WTC11 (cell line): Measurements from ENCODE around the gene ALG1L2. TPM values are rescaled to one million over a fixed set of nuclear protein-coding genes. Genes with fewer than 3 reads are reported as not detected.
"Not testable (repeated sequence)": the region's sequence is repeated elsewhere in the genome, so short reads cannot be mapped to it uniquely, and the experiment has no call there.

Source experiments
- ATAC-seq: fragments of 200-7000 bp; cut with Tn5 transposase; 2 replicates; pipeline ENCODE4 v1.10.0; 2021; ENCODE audit warnings: mild to moderate bottlenecking, moderate library complexity
- CTCF ChIA-PET: fragments of 300-600 bp; sonication (Branson Sonifier 250); formaldehyde crosslinking; loops from one replicate; lab custom pipeline; 2021; ENCODE audit warnings: antibody characterized with exemption; lab: Charles Lee
- POLR2A ChIA-PET: fragments of 350-600 bp; sonication (Branson Sonifier 250); formaldehyde crosslinking; loops from one replicate; lab custom pipeline; 2021; ENCODE audit warnings: antibody characterized with exemption; lab: Charles Lee
- DNase-seq: peaks from one replicate; pipeline ENCODE4 v3.0.0; 2021; ENCODE audit warnings: low spot score
- H3K27ac Mint-ChIP-seq: 2 replicates; pipeline ENCODE4 v1.8.0; 2021; ENCODE audit warnings: mixed read lengths
- H3K27me3 Mint-ChIP-seq: 2 replicates; pipeline ENCODE4 v1.8.0; 2021; ENCODE audit warnings: low read depth, mild to moderate bottlenecking, moderate library complexity, mixed read lengths
- H3K36me3 Mint-ChIP-seq: 2 replicates; pipeline ENCODE4 v1.8.0; 2021; ENCODE audit warnings: mixed read lengths
- H3K4me1 Mint-ChIP-seq: 2 replicates; pipeline ENCODE4 v1.8.0; 2022; ENCODE audit warnings: mixed read lengths
- H3K4me3 Mint-ChIP-seq: 2 replicates; pipeline ENCODE4 v1.8.0; 2021; ENCODE audit warnings: mild to moderate bottlenecking, moderate library complexity, mixed read lengths
- H3K9me3 Mint-ChIP-seq: 2 replicates; pipeline ENCODE4 v1.8.0; 2021; ENCODE audit warnings: mixed read lengths
- CBFB ChIP-seq: sonication (generic); formaldehyde crosslinking; IDR thresholded peaks from 2 replicates; pipeline ENCODE4 v1.8.1; 2022; ENCODE audit warnings: mild to moderate bottlenecking, low read depth, missing genetic modification reagents
- CREB1 ChIP-seq: sonication (generic); formaldehyde crosslinking; IDR thresholded peaks from 2 replicates; pipeline ENCODE4 v1.8.0; 2023; ENCODE audit warnings: mild to moderate bottlenecking, missing genetic modification reagents
- FOXK1 ChIP-seq: sonication (generic); formaldehyde crosslinking; IDR thresholded peaks from 2 replicates; pipeline ENCODE4 v1.8.0; 2022; ENCODE audit warnings: mild to moderate bottlenecking, moderate library complexity, missing genetic modification reagents
- GABPB1 ChIP-seq: sonication (generic); formaldehyde crosslinking; IDR thresholded peaks from 2 replicates; pipeline ENCODE4 v1.8.1; 2023; ENCODE audit warnings: mild to moderate bottlenecking, missing genetic modification reagents
- GRHL2 ChIP-seq: fragments of 250-450 bp; sonication (Bioruptor Pico); IDR thresholded peaks from 2 replicates; pipeline ENCODE4 v1.8.0; 2022; ENCODE audit warnings: mild to moderate bottlenecking, moderate library complexity; ENCODE audit not compliant: insufficient replicate concordance, severe bottlenecking
- IRF2 ChIP-seq: sonication (generic); formaldehyde crosslinking; IDR thresholded peaks from 2 replicates; pipeline ENCODE4 v1.8.0; 2022; ENCODE audit warnings: low read depth, missing genetic modification reagents, borderline replicate concordance
- KAT7 ChIP-seq: sonication (generic); formaldehyde crosslinking; IDR thresholded peaks from 2 replicates; pipeline ENCODE4 v1.8.1; 2023; ENCODE audit warnings: missing genetic modification reagents, mild to moderate bottlenecking, borderline replicate concordance
- MXD4 ChIP-seq: fragments of 250-450 bp; sonication (Bioruptor Pico); IDR thresholded peaks from 2 replicates; pipeline ENCODE4 v1.8.0; 2021; ENCODE audit warnings: mild to moderate bottlenecking, moderate library complexity, borderline replicate concordance
- NFYB ChIP-seq: sonication (generic); formaldehyde crosslinking; conservative IDR thresholded peaks from 2 replicates; pipeline ENCODE4 v1.8.0; 2022; ENCODE audit warnings: low read depth, missing genetic modification reagents
- TEAD1 ChIP-seq: sonication (generic); formaldehyde crosslinking; IDR thresholded peaks from 2 replicates; pipeline ENCODE4 v1.8.0; 2022; ENCODE audit warnings: mild to moderate bottlenecking, missing genetic modification reagents
- ZNF416 ChIP-seq: fragments of 250-450 bp; sonication (Bioruptor Pico); IDR thresholded peaks from 2 replicates; pipeline ENCODE4 v1.9.0; 2021; ENCODE audit warnings: mild to moderate bottlenecking, inconsistent platforms
- total RNA-seq: library from RNA; stranded (reverse); gene quantifications from 3 replicates; pipeline ENCODE4 v1.2.3, GENCODE V29; 2021
- TF ChIP-seq, protein P1 (sequence below): sonication (generic); formaldehyde crosslinking; conservative IDR thresholded peaks from 2 replicates; pipeline ENCODE4 v1.8.1; 2022; ENCODE audit warnings: mild to moderate bottlenecking, missing genetic modification reagents
- TF ChIP-seq, protein P2 (sequence below): sonication (generic); formaldehyde crosslinking; IDR thresholded peaks from 2 replicates; pipeline ENCODE4 v1.8.1; 2023; ENCODE audit warnings: mild to moderate bottlenecking, missing genetic modification reagents, moderate library complexity
- TF ChIP-seq, protein P3 (sequence below): sonication (generic); formaldehyde crosslinking; IDR thresholded peaks from 2 replicates; pipeline ENCODE4 v1.8.0; 2022; ENCODE audit warnings: mild to moderate bottlenecking, missing genetic modification reagents
- TF ChIP-seq, protein P4 (sequence below): sonication (generic); formaldehyde crosslinking; IDR thresholded peaks from 2 replicates; pipeline ENCODE4 v1.8.1; 2022; ENCODE audit warnings: mild to moderate bottlenecking, missing genetic modification reagents, moderate library complexity, borderline replicate concordance
- TF ChIP-seq, protein P5 (sequence below): fragments of 250-450 bp; sonication (Bioruptor Pico); IDR thresholded peaks from 2 replicates; pipeline ENCODE4 v2.1.2; 2022; ENCODE audit warnings: mild to moderate bottlenecking, moderate library complexity
- TF ChIP-seq, protein P6 (sequence below): sonication (generic); formaldehyde crosslinking; IDR thresholded peaks from 2 replicates; pipeline ENCODE4 v1.8.0; 2023; ENCODE audit warnings: mild to moderate bottlenecking, missing genetic modification reagents

Gene ALG1L2
- total RNA-seq, 1 experiment from 2014 or later: 2.1 TPM

DNA sequence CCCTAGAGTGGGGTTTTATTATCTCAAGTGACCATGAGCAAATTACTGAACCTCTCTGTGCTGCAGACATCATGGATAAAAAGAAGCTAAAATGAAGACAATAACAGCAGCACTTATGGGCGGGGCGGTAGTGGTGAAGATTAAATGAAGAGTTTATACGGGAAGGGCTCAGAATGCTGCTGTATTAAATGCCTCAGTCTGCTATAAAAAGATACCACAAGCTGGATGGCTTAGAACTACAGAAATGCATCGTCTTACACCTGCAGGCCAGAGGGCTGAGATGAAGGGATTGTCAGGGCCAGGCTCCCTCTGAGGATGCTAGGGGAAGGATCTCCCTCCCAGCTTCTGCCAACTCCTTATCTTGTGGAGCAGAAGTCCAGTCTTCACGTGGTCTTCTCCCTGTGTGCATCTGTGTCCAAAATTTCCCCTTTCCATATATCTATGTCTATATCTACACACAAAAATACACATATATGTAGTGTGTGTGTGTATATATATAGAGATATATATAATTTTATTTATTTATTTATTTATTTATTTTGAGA is 2.9 kb downstream of the ALG1L2 start:
- no peak for DNase-seq
- TF ChIP-seq CBFB (CRISPR knock-in tag): no peak
- TF ChIP-seq, protein P1, sequence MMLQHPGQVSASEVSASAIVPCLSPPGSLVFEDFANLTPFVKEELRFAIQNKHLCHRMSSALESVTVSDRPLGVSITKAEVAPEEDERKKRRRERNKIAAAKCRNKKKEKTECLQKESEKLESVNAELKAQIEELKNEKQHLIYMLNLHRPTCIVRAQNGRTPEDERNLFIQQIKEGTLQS (CRISPR knock-in tag): no peak
- TF ChIP-seq, protein P2, sequence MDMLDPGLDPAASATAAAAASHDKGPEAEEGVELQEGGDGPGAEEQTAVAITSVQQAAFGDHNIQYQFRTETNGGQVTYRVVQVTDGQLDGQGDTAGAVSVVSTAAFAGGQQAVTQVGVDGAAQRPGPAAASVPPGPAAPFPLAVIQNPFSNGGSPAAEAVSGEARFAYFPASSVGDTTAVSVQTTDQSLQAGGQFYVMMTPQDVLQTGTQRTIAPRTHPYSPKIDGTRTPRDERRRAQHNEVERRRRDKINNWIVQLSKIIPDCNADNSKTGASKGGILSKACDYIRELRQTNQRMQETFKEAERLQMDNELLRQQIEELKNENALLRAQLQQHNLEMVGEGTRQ (CRISPR knock-in tag): no peak
- TF ChIP-seq GABPB1 (CRISPR knock-in tag): no peak
- no peak for TF ChIP-seq TEAD1
- TF ChIP-seq ZNF416 (CRISPR knock-in tag): no peak
- no peak for TF ChIP-seq MXD4 (CRISPR knock-in tag)
- no peak for TF ChIP-seq FOXK1
- TF ChIP-seq, protein P3, sequence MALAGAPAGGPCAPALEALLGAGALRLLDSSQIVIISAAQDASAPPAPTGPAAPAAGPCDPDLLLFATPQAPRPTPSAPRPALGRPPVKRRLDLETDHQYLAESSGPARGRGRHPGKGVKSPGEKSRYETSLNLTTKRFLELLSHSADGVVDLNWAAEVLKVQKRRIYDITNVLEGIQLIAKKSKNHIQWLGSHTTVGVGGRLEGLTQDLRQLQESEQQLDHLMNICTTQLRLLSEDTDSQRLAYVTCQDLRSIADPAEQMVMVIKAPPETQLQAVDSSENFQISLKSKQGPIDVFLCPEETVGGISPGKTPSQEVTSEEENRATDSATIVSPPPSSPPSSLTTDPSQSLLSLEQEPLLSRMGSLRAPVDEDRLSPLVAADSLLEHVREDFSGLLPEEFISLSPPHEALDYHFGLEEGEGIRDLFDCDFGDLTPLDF (CRISPR knock-in tag): no peak
- TF ChIP-seq GRHL2 (CRISPR knock-in tag): no peak
- no peak for TF ChIP-seq IRF2 (CRISPR knock-in tag)
- TF ChIP-seq, protein P4, sequence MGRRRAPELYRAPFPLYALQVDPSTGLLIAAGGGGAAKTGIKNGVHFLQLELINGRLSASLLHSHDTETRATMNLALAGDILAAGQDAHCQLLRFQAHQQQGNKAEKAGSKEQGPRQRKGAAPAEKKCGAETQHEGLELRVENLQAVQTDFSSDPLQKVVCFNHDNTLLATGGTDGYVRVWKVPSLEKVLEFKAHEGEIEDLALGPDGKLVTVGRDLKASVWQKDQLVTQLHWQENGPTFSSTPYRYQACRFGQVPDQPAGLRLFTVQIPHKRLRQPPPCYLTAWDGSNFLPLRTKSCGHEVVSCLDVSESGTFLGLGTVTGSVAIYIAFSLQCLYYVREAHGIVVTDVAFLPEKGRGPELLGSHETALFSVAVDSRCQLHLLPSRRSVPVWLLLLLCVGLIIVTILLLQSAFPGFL (CRISPR knock-in tag): no peak
- no peak for TF ChIP-seq KAT7 (CRISPR knock-in tag)
- no peak for TF ChIP-seq CREB1 (CRISPR knock-in tag)
- TF ChIP-seq NFYB (CRISPR knock-in tag): no peak
- TF ChIP-seq, protein P5, sequence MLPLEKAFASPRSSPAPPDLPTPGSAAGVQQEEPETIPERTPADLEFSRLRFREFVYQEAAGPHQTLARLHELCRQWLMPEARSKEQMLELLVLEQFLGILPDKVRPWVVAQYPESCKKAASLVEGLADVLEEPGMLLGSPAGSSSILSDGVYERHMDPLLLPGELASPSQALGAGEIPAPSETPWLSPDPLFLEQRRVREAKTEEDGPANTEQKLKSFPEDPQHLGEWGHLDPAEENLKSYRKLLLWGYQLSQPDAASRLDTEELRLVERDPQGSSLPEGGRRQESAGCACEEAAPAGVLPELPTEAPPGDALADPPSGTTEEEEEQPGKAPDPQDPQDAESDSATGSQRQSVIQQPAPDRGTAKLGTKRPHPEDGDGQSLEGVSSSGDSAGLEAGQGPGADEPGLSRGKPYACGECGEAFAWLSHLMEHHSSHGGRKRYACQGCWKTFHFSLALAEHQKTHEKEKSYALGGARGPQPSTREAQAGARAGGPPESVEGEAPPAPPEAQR (CRISPR knock-in tag): no peak
- no peak overlapping the region for H3K4me3 Mint-ChIP-seq
- H3K4me1 Mint-ChIP-seq: no peaks in the 10 kb centered on the region
- no peaks in the 10 kb centered on the region for H3K36me3 Mint-ChIP-seq
- CTCF ChIA-PET: no interaction called here
- 0 out of 2 replicates have a peak, but pooled peaks cover 7% of the 10 kb centered on the region for H3K9me3 Mint-ChIP-seq
- no peaks in the 10 kb centered on the region; the same call in 1 of the 2 replicates for H3K27me3 Mint-ChIP-seq
- ATAC-seq: no peak
- POLR2A ChIA-PET: no interaction called here
- no peak overlapping the region for H3K27ac Mint-ChIP-seq

DNA sequence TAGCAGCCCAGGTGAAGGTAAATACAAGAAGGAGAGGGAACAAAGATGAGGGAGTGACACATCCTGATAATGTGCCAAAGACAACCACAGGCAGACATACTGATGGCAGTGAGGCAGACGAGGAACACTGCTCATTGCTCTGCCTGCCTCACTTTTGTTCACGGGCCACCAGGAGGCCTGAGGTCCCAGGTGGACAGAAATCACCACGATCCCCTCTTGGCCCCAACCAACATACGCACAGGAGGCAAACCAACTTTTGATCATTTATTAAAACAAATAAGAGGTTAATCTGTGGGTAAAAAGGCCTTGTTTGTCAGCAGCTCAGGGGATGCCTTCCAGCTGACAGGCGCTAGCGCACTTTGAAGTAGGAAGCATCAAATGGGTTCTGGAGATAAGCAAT is 4.2 kb downstream of the ALG1L2 start:
- peaks cover 4% of the 10 kb centered on the region; the same call in 1 of the 2 replicates for H3K27me3 Mint-ChIP-seq
- DNase-seq: no peak
- POLR2A ChIA-PET: no interaction called here
- H3K27ac Mint-ChIP-seq: no peak overlapping the region
- H3K9me3 Mint-ChIP-seq: 0 out of 2 replicates have a peak, but pooled peaks cover 7% of the 10 kb centered on the region
- H3K36me3 Mint-ChIP-seq: no peaks in the 10 kb centered on the region
- H3K4me3 Mint-ChIP-seq: no peak overlapping the region
- H3K4me1 Mint-ChIP-seq: no peaks in the 10 kb centered on the region
- TF ChIP-seq, protein P6, sequence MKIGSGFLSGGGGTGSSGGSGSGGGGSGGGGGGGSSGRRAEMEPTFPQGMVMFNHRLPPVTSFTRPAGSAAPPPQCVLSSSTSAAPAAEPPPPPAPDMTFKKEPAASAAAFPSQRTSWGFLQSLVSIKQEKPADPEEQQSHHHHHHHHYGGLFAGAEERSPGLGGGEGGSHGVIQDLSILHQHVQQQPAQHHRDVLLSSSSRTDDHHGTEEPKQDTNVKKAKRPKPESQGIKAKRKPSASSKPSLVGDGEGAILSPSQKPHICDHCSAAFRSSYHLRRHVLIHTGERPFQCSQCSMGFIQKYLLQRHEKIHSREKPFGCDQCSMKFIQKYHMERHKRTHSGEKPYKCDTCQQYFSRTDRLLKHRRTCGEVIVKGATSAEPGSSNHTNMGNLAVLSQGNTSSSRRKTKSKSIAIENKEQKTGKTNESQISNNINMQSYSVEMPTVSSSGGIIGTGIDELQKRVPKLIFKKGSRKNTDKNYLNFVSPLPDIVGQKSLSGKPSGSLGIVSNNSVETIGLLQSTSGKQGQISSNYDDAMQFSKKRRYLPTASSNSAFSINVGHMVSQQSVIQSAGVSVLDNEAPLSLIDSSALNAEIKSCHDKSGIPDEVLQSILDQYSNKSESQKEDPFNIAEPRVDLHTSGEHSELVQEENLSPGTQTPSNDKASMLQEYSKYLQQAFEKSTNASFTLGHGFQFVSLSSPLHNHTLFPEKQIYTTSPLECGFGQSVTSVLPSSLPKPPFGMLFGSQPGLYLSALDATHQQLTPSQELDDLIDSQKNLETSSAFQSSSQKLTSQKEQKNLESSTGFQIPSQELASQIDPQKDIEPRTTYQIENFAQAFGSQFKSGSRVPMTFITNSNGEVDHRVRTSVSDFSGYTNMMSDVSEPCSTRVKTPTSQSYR (CRISPR knock-in tag): no peak
- CTCF ChIA-PET: no interaction called here
- ATAC-seq: no peak

DNA sequence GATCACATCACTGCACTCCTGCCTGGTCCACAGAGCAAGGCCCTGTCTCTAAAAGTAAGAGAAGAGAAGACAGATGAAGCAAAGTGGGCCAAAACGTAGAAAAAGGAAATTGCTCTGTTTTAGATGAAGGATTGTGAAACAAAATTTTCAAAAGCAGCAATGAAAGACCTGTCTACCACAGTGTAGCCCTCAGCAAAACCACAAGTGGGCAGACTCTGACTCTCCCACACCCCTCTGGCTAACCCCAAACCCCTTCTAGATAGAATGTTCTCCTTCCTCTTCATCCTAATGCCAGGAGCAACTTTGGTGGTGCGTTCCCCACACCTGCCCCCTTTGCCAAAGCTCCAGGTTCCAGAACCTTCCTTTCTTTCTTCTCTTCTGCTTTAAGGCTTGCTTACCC is 5.0 kb downstream of the ALG1L2 start:
- H3K4me3 Mint-ChIP-seq, DNase-seq, CTCF ChIA-PET, H3K36me3 Mint-ChIP-seq, ATAC-seq, H3K4me1 Mint-ChIP-seq, POLR2A ChIA-PET, H3K9me3 Mint-ChIP-seq, H3K27me3 Mint-ChIP-seq, H3K27ac Mint-ChIP-seq: not testable (repeated sequence)
